ENCODE data around the gene CHD9NB.

Gene CHD9NB

DNA sequence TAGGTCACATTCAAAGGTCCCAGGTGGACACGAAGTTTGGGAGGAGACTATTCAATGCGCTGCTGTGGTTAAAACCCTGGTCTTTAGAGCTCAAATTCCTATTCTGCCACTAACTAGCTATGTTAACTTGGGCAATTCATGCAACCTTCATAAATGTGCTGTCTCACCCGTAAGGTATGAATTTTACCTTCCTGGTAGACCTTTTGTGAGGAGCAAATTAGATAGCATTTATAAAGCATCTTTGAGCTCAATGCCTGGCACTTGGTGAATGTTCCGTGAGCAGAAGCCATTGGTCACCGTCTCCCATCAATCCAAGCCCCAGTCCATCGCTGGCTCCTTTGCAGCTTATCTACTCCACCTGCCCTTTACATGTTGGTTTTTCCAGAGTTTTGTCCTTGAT lies 16.6 kb downstream of the CHD9NB start:
- TF ChIP-seq, protein P1, sequence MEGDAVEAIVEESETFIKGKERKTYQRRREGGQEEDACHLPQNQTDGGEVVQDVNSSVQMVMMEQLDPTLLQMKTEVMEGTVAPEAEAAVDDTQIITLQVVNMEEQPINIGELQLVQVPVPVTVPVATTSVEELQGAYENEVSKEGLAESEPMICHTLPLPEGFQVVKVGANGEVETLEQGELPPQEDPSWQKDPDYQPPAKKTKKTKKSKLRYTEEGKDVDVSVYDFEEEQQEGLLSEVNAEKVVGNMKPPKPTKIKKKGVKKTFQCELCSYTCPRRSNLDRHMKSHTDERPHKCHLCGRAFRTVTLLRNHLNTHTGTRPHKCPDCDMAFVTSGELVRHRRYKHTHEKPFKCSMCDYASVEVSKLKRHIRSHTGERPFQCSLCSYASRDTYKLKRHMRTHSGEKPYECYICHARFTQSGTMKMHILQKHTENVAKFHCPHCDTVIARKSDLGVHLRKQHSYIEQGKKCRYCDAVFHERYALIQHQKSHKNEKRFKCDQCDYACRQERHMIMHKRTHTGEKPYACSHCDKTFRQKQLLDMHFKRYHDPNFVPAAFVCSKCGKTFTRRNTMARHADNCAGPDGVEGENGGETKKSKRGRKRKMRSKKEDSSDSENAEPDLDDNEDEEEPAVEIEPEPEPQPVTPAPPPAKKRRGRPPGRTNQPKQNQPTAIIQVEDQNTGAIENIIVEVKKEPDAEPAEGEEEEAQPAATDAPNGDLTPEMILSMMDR (conservative IDR thresholded peaks at IDR 0.05; ENCODE audit: low read depth), result no peak
- POLR2A ChIA-PET (ENCODE audit: low non-redundant PET), result no interaction called here
- no peak overlapping the region for H3K27ac ChIP-seq
- CTCF ChIA-PET, result no interaction called here
- no peak for DNase-seq (ENCODE audit: low spot score)

DNA sequence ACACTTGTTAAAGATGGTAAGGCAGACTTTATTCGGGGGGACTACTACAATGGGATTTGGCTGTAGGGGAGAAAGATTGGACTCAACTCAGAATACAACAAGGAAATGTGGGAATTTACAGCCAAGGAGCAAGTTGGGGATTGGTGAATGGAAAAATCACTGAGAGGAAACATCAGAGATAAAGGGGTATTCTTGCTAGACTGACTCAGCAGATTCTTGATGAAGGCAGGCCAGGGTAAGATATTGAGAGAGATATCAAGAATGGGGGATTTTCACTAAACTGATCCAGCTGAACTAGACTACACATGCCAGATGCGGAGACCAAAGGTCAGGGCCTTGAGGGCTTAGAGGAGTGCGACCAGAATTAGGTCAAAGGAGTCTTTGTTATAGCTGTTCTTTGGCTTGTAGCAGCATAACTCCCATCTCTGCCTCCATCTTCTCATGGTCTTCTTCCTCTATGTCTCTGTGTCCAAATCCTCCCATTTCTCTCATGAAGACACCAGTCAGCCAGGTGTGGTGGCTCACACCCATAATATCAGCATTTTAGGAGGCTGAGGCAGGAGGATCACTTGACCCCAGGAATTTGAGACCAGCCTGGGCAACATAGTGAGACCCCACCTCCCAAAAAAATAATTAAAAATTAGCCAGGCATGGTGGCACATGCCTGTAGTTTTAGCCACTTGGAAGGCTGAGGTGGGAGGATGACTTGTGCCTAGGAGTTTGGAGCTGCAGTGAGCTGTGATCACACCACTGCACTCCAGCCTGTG lies 17.3 kb downstream of the CHD9NB start:
- H3K27ac ChIP-seq, result no peak overlapping the region
- ChIA-PET CTCF (no interaction called here), POLR2A (ENCODE audit: low non-redundant PET) (no interaction called here)
- no peak for DNase-seq (ENCODE audit: low spot score)
- TF ChIP-seq, protein P1 (conservative IDR thresholded peaks at IDR 0.05; ENCODE audit: low read depth), result no peak

DNA sequence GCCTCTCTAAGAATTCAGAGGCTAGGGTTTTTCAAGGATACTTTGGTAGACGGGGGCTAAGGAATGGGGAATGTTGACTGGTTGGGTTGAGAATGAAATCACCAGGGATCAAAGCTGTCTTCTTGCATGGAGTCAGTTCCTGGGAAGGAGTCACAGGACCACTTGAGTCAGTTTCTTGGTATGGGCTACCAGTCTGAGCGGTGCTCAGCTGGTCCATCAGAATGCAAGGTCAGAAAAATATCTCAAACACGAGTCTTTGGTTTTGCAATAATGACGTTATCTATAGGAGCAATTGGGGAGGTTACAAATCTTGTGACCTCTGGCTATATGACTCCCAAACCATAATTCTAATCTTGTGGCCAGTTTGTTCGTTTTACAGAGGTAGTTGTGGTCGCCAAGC lies 18.4 kb downstream of the CHD9NB start:
- DNase-seq (ENCODE audit: low spot score), result no peak
- POLR2A ChIA-PET (ENCODE audit: low non-redundant PET), result no interaction called here
- H3K27ac ChIP-seq, result no peak overlapping the region
- CTCF ChIA-PET, result no interaction called here
- TF ChIP-seq, protein P1 (conservative IDR thresholded peaks at IDR 0.05; ENCODE audit: low read depth), result no peak

DNA sequence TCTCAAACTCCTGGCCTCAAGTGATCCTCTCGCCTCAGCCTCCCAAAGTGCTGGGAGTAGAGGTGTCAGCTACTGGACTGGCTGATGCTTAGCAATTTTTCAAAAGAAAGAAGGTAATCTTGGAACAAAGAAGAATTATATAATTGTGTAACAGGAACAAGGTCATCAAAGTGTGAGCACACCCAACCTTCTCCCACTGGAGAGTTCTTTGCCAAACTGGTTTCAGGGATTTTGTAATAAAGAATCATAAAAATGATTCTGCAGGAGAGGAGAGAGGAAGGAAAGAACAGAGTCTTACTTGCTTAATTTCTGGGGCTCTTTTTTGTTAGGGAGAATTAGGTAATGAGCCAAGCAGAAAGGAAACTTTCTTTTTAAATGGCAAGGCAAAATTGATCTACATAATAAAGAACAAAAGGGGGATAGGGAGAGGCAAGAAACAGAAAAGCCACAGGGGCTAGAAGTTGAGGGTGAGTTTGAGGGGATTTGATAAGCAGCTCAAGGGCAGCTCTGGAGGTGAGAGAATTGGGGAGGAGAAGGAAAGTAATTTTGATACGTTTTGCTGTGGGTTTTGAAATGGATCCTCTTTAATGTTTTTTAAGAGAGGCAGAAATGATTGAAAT lies 21.3 kb downstream of the CHD9NB start:
- no peak overlapping the region for H3K27ac ChIP-seq
- CTCF ChIA-PET, result no interaction called here
- POLR2A ChIA-PET (ENCODE audit: low non-redundant PET), result no interaction called here
- DNase-seq (ENCODE audit: low spot score), result peak; percentile 31
- TF ChIP-seq, protein P1 (conservative IDR thresholded peaks at IDR 0.05; ENCODE audit: low read depth), result no peak

DNA sequence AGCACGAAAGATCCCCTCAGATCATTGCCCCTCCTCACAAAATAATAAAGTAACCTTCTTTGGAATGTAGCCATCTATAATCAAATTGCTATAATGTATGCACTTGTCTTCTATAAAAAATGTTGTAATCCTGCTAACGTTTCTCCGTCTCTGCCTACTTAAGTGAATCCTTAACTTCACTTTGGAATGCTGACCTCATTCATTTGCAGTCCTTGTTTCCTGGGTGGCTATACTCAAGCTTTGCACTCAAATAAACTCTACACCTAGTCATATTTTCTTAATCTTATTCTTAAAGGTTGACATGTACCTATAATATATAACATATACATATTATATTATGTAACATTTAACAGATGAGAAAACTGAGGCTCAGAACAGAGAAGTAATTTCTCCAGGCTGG lies 22.7 kb downstream of the CHD9NB start:
- no peak overlapping the region for H3K27ac ChIP-seq
- POLR2A ChIA-PET (ENCODE audit: low non-redundant PET), result no interaction called here
- CTCF ChIA-PET, result no interaction called here
- DNase-seq (ENCODE audit: low spot score), result no peak
- TF ChIP-seq, protein P1 (conservative IDR thresholded peaks at IDR 0.05; ENCODE audit: low read depth), result no peak

DNA sequence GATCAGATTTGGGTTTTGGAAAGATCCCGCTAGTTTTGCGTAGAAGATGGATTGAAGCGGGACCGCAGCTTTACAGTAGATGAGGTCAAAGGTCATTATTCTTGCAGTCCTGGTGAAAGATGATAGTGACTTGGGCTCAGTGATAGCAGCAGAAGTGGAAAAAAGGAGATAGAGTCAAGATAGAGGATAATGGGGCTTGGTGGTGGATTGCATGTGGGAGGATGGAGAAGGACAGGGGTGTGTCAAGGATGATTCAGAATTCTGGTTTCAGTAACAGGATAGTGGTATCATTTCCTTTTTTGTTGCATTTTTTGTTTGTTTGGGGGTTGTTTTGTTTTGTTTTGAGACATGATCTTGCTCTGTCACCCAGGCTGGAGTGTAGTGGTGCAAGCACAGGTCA lies 28.7 kb downstream of the CHD9NB start:
- DNase-seq (ENCODE audit: low spot score), result no peak
- TF ChIP-seq, protein P1 (conservative IDR thresholded peaks at IDR 0.05; ENCODE audit: low read depth), result no peak
- ChIA-PET CTCF (interaction anchor here (0.7 kb wide), 1 partner anchor 22 kb away, joined by 3 read pairs; no protein-coding TSS in a partner anchor), POLR2A (ENCODE audit: low non-redundant PET) (no interaction called here)
- no peak overlapping the region for H3K27ac ChIP-seq
